ENCODE measurements around the gene RRP1. TPM values are rescaled to one million over a fixed set of nuclear protein-coding genes. Genes with fewer than 3 reads are reported as not detected.
A peak's percentile ranks its signal among the peaks of the same experiment; 100 is the strongest.

Gene RRP1
- total and polyA plus RNA-seq, 9 of the 15 experiments (the other 6 are each of a cell fraction or from before 2014, with no cell fraction given): 0.89 to 105 (median 51.6) TPM

- peak; percentile 9; the same call in 1 of the 2 replicates for TF ChIP-seq TSHZ1 (CRISPR knock-in tag; IDR thresholded peaks at IDR 0.05)
- no peak for TF ChIP-seq ZNF274 (IDR thresholded peaks at IDR 0.05; ENCODE audit: borderline replicate concordance, low read depth, low read length)
- TF ChIP-seq ZBTB17 (CRISPR knock-in tag; IDR thresholded peaks at IDR 0.05): no peak; the same call in 1 of the 2 replicates
- peak; percentile 2 for TF ChIP-seq ZFP36 (IDR thresholded peaks at IDR 0.05; ENCODE audit: low read depth, low read length, partially characterized antibody)
- peak; percentile 22; the same call in 1 of the 2 replicates for TF ChIP-seq ZNF707 (CRISPR knock-in tag; conservative IDR thresholded peaks at IDR 0.05)
- TF ChIP-seq ZNF354B (CRISPR knock-in tag; IDR thresholded peaks at IDR 0.05): no peak
- TF ChIP-seq ZNF282 (CRISPR knock-in tag; IDR thresholded peaks at IDR 0.05): no peak
- TF ChIP-seq ZNF561 (CRISPR knock-in tag; conservative IDR thresholded peaks at IDR 0.05): no peak
- peak in 1 of 2 experiments; percentile 73; a peak in 1 of 4 replicates for TF ChIP-seq UBTF (IDR thresholded peaks at IDR 0.05; ENCODE audit: borderline replicate concordance in 1 of 2, low read depth in 2 of 2, low read length in 2 of 2)
- TF ChIP-seq ZNF583 (CRISPR knock-in tag; IDR thresholded peaks at IDR 0.05): peak; percentile 74; the same call in 1 of the 2 replicates
- no peak for TF ChIP-seq STAT5B (CRISPR knock-in tag; IDR thresholded peaks at IDR 0.05)
- TF ChIP-seq CCNT2 (IDR thresholded peaks at IDR 0.05; ENCODE audit: borderline replicate concordance, extremely low read depth, insufficient read length, low read depth, low read length): peak; percentile 38
- peak; percentile 29; the same call in 1 of the 2 replicates for TF ChIP-seq ZNF280B (CRISPR knock-in tag; IDR thresholded peaks at IDR 0.05)
- TF ChIP-seq NFE2 (IDR thresholded peaks at IDR 0.05; ENCODE audit: low read depth): peak; percentile 99
- peak; percentile 91; the same call in 1 of the 2 replicates for TF ChIP-seq PHF21A (IDR thresholded peaks at IDR 0.05; ENCODE audit: borderline replicate concordance, low read depth)
- no peak for TF ChIP-seq ZFP30 (CRISPR knock-in tag; IDR thresholded peaks at IDR 0.05; ENCODE audit: borderline replicate concordance)
- no peak for TF ChIP-seq ATF1 (CRISPR knock-in tag; IDR thresholded peaks at IDR 0.05)
- peak; percentile 71 for TF ChIP-seq ATF1 (tag; IDR thresholded peaks at IDR 0.05)
- TF ChIP-seq PTBP1 (IDR thresholded peaks at IDR 0.05; ENCODE audit: low read depth, low read length): no peak
- TF ChIP-seq RBBP5 (IDR thresholded peaks at IDR 0.05; ENCODE audit: borderline replicate concordance, insufficient read depth, low read length, poor library complexity, severe bottlenecking): no peak
- TF ChIP-seq KLF6 (CRISPR knock-in tag; IDR thresholded peaks at IDR 0.05; ENCODE audit: borderline replicate concordance): peak; percentile 35; the same call in 1 of the 2 replicates
Observed at GRCh38 chr21:43767984-43768867, 21.2 kb upstream of the RRP1 start (continued).

All from K562 (cell line).